ENCODE results near the gene TPSB2.

DNA sequence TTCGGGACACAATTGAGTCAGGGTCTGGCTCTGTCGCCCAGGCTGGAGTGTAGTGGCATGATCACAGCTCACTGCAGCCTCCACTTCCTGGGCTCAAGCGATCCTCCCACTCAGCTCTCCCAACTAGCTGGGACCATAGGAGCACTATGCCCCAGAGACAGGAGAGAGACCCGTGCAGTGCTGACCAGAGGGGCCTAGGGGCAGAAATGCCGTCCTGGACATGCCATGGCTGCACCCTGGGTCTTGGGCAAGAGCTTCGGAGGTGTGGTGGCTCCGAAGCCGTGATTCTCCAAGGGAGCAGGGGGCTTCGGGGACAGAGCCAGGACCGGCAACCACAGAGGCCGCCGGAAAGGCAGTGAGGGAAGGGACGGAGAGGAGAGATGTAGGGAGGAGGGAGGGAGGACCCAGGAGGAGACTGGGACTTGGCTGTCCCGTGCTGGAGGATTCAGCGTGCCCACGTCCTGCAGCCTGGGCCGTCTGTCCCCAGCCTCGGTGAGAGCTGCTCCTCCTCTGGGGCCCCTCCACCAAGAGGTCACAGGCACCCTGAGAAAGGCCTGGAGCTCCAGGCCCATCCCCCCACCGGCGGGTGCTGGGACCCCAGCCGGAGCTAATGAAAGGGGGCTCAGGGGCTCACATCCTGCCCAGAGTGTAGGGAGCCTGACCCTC lies 47.8 kb upstream of the TPSB2 start:
- no peak for TF ChIP-seq FOXM1 (IDR thresholded peaks at IDR 0.05; ENCODE audit: borderline replicate concordance, low read depth)
- no peak for TF ChIP-seq EP300 (IDR thresholded peaks at IDR 0.05; ENCODE audit: borderline replicate concordance)
- no peak for TF ChIP-seq EGR1 (IDR thresholded peaks at IDR 0.05)
- no peak for TF ChIP-seq RAD21 (IDR thresholded peaks at IDR 0.05; ENCODE audit: low read depth)
- no peak for TF ChIP-seq YY1 (IDR thresholded peaks at IDR 0.05; ENCODE audit: low read depth)
- TF ChIP-seq, protein P1, sequence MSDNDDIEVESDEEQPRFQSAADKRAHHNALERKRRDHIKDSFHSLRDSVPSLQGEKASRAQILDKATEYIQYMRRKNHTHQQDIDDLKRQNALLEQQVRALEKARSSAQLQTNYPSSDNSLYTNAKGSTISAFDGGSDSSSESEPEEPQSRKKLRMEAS (IDR thresholded peaks at IDR 0.05) = no peak
- TF ChIP-seq TCF12 (IDR thresholded peaks at IDR 0.05; ENCODE audit: low read depth) = no peak
- TF ChIP-seq, protein P2, sequence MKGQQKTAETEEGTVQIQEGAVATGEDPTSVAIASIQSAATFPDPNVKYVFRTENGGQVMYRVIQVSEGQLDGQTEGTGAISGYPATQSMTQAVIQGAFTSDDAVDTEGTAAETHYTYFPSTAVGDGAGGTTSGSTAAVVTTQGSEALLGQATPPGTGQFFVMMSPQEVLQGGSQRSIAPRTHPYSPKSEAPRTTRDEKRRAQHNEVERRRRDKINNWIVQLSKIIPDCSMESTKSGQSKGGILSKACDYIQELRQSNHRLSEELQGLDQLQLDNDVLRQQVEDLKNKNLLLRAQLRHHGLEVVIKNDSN (IDR thresholded peaks at IDR 0.05) = no peak

Measured in Ishikawa (cell line).